Choroid plexus epithelial cell (primary cell): ENCODE data around the gene RABGAP1L.

Experiments
- DNase-seq: peaks from one replicate; pipeline ENCODE4 v3.0.0-alpha.2; 2010; ENCODE audit warnings: low read depth
- H3K4me3 ChIP-seq: 2 replicates; pipeline ENCODE4 v1.5.1; 2011; ENCODE audit warnings: low read depth, mild to moderate bottlenecking, control low read depth, low read length, moderate library complexity
- TF ChIP-seq, protein P1 (sequence below): conservative IDR thresholded peaks from 2 replicates; pipeline ENCODE4 v1.5.1; 2011; ENCODE audit warnings: low read depth, mild to moderate bottlenecking, control low read depth, inconsistent platforms, low read length, moderate library complexity

RABGAP1L gene

DNA sequence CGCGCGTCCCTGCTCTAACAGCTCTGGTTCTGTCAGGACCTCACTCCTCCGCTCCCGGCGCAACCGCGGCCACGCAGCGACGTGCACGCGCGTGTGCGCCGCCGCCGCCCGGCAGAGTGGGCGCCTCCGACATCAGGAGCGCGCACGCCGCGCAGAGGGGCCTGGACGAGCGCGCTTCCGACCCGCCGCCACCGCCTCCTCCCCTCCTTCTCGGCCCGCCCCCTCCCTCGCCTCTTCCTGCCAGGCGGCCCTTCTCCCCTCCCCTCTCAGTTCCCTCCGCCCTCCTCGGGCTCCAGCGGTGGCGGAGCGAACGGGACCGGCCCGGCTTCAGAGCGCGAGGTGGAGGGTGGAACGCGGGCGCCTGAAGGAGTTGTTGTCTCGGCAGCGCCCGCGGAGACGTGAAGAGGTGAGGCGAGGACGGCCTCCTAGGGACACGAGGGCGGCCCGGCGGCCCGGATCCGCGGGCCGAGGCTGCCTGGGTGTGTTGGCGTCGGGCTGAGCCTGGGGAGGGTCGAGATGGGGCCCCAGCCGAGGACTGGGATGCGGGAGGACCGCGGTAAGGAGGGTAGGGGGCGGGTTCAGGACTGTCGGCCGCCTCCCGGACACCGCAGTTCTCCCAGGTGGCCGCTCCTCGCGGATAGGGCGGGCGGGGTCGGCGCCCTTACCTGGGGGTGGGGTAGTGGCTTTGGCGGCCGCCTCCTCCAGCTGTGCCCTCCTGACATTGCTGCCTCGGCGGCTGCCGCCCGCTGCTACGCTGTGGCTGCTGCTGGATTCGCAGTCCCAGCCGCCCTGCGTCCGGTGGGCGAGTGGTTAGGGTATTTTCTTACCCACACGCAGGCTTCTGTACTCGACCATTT, at the start of gene RABGAP1L:
TSS of gene RABGAP1L (plus strand) at position 269 of the 857 bp plus-strand sequence.
- TF ChIP-seq, protein P1, sequence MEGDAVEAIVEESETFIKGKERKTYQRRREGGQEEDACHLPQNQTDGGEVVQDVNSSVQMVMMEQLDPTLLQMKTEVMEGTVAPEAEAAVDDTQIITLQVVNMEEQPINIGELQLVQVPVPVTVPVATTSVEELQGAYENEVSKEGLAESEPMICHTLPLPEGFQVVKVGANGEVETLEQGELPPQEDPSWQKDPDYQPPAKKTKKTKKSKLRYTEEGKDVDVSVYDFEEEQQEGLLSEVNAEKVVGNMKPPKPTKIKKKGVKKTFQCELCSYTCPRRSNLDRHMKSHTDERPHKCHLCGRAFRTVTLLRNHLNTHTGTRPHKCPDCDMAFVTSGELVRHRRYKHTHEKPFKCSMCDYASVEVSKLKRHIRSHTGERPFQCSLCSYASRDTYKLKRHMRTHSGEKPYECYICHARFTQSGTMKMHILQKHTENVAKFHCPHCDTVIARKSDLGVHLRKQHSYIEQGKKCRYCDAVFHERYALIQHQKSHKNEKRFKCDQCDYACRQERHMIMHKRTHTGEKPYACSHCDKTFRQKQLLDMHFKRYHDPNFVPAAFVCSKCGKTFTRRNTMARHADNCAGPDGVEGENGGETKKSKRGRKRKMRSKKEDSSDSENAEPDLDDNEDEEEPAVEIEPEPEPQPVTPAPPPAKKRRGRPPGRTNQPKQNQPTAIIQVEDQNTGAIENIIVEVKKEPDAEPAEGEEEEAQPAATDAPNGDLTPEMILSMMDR, result no peak
- DNase-seq, result peak; percentile 96
- peak within 1 kb of the TSS; percentile 81 for H3K4me3 ChIP-seq

DNA sequence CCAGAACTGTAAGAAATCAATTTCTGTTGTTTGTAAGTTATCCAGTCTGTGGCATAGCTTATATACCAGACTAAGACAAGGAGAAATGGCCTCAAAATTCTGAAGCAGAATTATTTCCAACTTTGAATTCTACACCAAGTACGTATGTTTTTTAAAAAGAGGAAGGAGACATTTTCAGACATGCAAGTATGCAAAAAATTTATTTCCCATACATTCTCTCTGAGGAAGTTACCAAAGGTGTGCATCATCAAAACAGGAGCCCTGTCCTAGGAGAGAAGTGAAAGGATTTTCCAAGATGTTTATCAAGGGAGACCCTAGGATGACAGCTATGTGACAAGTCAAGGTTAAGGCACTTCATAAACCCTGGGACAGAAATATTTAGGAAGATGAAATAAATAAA, 49.3 kb upstream of the RABGAP1L start:
- TF ChIP-seq, protein P1, result no peak
- no peak for DNase-seq
- H3K4me3 ChIP-seq, result no peak overlapping the region

DNA sequence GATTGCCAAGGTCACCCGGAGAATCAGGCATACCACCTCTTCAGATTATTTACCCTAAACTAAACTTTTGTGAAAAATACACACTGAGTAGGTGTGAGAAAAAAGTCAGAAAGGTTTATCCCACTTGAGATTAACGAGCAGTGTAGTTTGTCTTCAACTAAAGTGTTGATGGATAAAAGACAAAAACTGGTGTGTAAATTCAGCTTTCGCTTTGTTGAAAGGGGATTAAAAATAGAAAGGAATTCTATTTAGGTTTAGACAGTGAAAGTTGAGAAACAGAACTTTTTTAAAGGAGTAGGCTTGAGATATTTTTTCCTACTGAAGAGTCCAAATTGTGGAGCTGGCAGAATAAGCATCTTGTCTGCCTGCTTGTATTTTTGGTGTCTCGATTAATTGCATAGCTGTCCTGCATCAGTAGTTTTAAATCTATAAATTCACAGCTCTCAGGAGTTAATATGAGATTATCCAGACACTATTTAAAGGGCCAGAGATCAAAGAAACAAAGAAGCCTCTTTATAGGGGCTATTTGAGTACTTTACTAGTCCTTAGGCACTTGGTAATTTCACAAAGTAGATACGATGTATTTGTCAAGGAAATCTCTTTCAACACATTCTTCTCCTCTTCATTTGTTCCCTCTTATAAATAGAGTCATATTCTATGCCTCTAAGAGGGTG, 46.7 kb upstream of the RABGAP1L start:
- DNase-seq, result peak; percentile 11
- H3K4me3 ChIP-seq, result no peak overlapping the region
- TF ChIP-seq, protein P1, result no peak

DNA sequence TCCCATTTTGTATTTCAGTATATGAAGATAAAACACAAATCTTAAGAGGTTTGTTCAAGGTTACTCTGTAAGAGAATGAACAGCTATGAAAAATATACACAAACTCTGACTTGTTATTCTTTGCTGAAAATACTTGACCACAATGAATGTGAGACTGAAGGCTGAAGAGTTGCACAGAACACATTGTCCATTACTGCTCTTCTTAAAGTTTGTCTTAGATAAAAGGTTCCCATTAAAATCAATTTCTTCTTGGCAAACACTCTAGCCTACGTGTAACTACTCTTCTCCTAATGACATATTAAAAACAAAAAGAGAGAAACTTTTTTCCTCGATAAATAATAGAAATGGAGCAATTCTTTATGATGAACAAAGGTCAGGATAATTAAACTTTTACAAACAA, 45.2 kb upstream of the RABGAP1L start:
- peak; percentile 17 for DNase-seq
- TF ChIP-seq, protein P1, result no peak
- no peak overlapping the region for H3K4me3 ChIP-seq

DNA sequence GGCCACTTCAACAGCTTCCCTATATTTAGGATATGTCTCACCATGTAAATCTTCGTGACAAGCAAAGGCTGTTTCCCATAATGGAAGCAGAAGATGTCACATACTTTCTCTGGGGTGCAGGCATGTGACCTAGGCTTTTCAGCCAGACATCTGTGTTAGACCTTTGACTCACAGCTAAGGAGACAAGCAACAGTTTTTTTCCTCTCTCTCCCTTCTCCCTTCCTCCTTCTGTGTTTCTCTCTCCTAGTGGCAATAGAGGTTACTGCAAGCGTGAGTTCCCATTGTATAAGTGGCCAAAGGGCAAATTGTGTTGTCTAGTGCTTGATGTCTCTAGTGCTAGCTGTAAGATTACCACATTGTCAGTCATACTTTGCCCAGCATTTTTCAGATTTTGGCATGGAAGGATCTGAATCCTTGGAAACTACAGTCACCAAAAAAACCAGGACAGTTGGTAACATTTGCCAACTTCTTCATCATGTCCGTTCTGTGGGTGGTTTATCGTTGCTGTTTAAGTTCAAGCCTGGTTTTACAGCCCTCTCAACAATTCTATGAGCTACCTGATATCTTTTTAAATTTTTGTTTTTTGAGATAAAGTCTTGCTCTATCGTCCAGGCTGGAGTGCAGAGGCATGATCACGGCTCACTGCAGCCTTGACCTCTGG, 44.4 kb upstream of the RABGAP1L start:
- no peak overlapping the region for H3K4me3 ChIP-seq
- TF ChIP-seq, protein P1, result peak; percentile 78
- peak; percentile 68 for DNase-seq

DNA sequence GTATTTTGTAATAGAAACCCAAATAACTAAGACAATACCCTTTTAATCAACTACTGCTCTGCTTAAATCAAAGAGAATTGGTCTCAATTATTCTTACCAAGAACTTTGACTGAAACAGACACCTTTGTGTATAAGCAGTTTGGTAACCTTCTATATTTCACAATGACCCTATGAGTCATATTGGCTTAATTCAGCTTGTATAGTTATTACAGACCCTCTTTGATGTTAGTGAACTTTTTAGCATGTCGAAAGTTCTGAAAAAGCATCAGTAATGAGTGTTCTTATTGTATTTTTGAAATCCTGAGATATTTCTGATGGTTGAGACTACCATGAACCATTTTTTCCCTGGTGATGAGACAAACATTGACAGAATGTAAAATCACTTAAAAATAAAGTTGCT, 43.3 kb upstream of the RABGAP1L start:
- H3K4me3 ChIP-seq, result no peak overlapping the region
- TF ChIP-seq, protein P1, result no peak
- peak; percentile 39 for DNase-seq
